ENCODE measurements around the gene STK38.

GRCh38 chr6:36550473-36551000 lies 3.3 kb upstream of the STK38 start:
- no peak for TF ChIP-seq EZH2 (IDR thresholded peaks at IDR 0.05; ENCODE audit: low read depth, low read length, severe bottlenecking)
- TF ChIP-seq POLR2A (IDR thresholded peaks at IDR 0.05; ENCODE audit: control extremely low read depth in 1 of 2, low read depth in 2 of 2, low read length in 2 of 2): no peak
- no peak for TF ChIP-seq SP1 (IDR thresholded peaks at IDR 0.05; ENCODE audit: low read depth, low read length)
- TF ChIP-seq CTCF (IDR thresholded peaks at IDR 0.05; ENCODE audit: control extremely low read depth in 1 of 3, insufficient read depth in 1 of 3, low read depth in 1 of 3, low read length in 3 of 3): no peak
- no peak for TF ChIP-seq KDM5A (IDR thresholded peaks at IDR 0.05; ENCODE audit: low read length)

Measured in H1 (cell line).